IMR-90 (cell line): ENCODE measurements around the gene FMO2. TPM values are rescaled to one million over a fixed set of nuclear protein-coding genes. Genes with fewer than 3 reads are reported as not detected.

Experiments used
- ATAC-seq: fragments of 200-7000 bp; cut with Tn5 transposase; 2 replicates; pipeline ENCODE4 v1.9.1; 2020; ENCODE audit warnings: low read depth, mild to moderate bottlenecking, moderate library complexity
- BruUV-seq: library from RNA; stranded (reverse); fragments of 400-500 nt; replicated peaks from 2 replicates; lab custom pipeline; 2021; lab: Mats Ljungman, UMichigan
- CTCF ChIA-PET: fragments of 300-600 bp; formaldehyde crosslinking; extraction: SDS; loops from one replicate; lab custom pipeline; 2021; ENCODE audit warnings: antibody characterized with exemption; lab: Yijun Ruan, JAX
- POLR2A ChIA-PET: fragments of 300-600 bp; sonication (Branson Sonifier 250); formaldehyde crosslinking; loops from one replicate; lab custom pipeline; 2022; ENCODE audit warnings: antibody characterized with exemption; ENCODE audit not compliant: unreplicated experiment; lab: Charles Lee
- DNase-seq: peaks from one replicate; pipeline ENCODE4 v3.0.0; 2013
- H2AFZ ChIP-seq: replicated peaks from 2 replicates; pipeline ENCODE3; 2013; ENCODE audit warnings: low read length, mild to moderate bottlenecking; ENCODE audit not compliant: poor library complexity
- H2AK5ac ChIP-seq: 2 replicates; pipeline ENCODE4 v1.6.1; 2013; ENCODE audit warnings: low read depth, low read length, inconsistent platforms
- H2AK9ac ChIP-seq: replicated peaks from 2 replicates; pipeline ENCODE3; 2013; ENCODE audit warnings: mild to moderate bottlenecking, low read depth, low read length, moderate library complexity; ENCODE audit not compliant: poor library complexity
- H2BK120ac ChIP-seq: 2 replicates; pipeline ENCODE4 v1.6.1; 2013; ENCODE audit warnings: low read depth, low read length, inconsistent platforms
- H2BK15ac ChIP-seq: 3 replicates; pipeline ENCODE4 v1.6.1; 2013; ENCODE audit warnings: low read depth, low read length, inconsistent platforms
- H2BK20ac ChIP-seq: 2 replicates; pipeline ENCODE4 v1.6.1; 2013; ENCODE audit warnings: low read depth, mild to moderate bottlenecking, inconsistent platforms, low read length, moderate library complexity
- H2BK5ac ChIP-seq: 2 replicates; pipeline ENCODE4 v1.6.1; 2013; ENCODE audit warnings: mild to moderate bottlenecking, low read depth, low read length, inconsistent platforms; ENCODE audit not compliant: poor library complexity, severe bottlenecking
- H3K14ac ChIP-seq: replicated peaks from 2 replicates; pipeline ENCODE4 v1.6.1; 2013; ENCODE audit warnings: low read depth, low read length, inconsistent platforms
- H3K18ac ChIP-seq: 2 replicates; pipeline ENCODE4 v1.6.1; 2013; ENCODE audit warnings: low read depth, low read length, control low read depth
- H3K23ac ChIP-seq: 2 replicates; pipeline ENCODE4 v1.6.1; 2013; ENCODE audit warnings: low read depth, low read length, inconsistent platforms
- H3K27ac ChIP-seq: 2 replicates; pipeline ENCODE4 v1.5.1; 2013; ENCODE audit warnings: mild to moderate bottlenecking, control low read depth, low read length; ENCODE audit not compliant: insufficient read depth
- H3K27me3 ChIP-seq: 2 replicates; pipeline ENCODE4 v1.6.1; 2013; ENCODE audit warnings: low read length; ENCODE audit not compliant: control insufficient read depth, insufficient read depth
- H3K36me3 ChIP-seq: 2 replicates; pipeline ENCODE4 v1.6.1; 2013; ENCODE audit warnings: low read length, mixed read lengths; ENCODE audit not compliant: control insufficient read depth, insufficient read depth
- H3K4ac ChIP-seq: 2 replicates; pipeline ENCODE4 v1.6.1; 2013; ENCODE audit warnings: low read depth, low read length, inconsistent platforms
- H3K4me1 ChIP-seq: 2 replicates; pipeline ENCODE4 v1.6.1; 2013; ENCODE audit warnings: low read length, mixed read lengths; ENCODE audit not compliant: control insufficient read depth, insufficient read depth
- H3K4me2 ChIP-seq: 2 replicates; pipeline ENCODE4 v1.6.1; 2013; ENCODE audit warnings: low read depth, mild to moderate bottlenecking, control low read depth, low read length, moderate library complexity
- H3K4me3 ChIP-seq: 2 replicates; pipeline ENCODE4 v1.5.1; 2013; ENCODE audit warnings: low read depth, mild to moderate bottlenecking, control low read depth, low read length, moderate library complexity; ENCODE audit not compliant: insufficient read depth
- H3K56ac ChIP-seq: 2 replicates; pipeline ENCODE4 v1.6.1; 2013; ENCODE audit warnings: low read length, inconsistent platforms; ENCODE audit not compliant: insufficient read depth; ENCODE audit errors: extremely low read depth
- H3K79me1 ChIP-seq, 2 experiments: 2 replicates each; pipeline ENCODE4 v1.6.1; 2013; ENCODE audit warnings: low read length in 2 of 2, inconsistent platforms in 1 of 2, low read depth in 1 of 2
- H3K9ac ChIP-seq: 2 replicates; pipeline ENCODE4 v1.6.1; 2013; ENCODE audit warnings: low read depth, low read length, control low read depth
- H3K9me1 ChIP-seq: 2 replicates; pipeline ENCODE4 v1.6.1; 2013; ENCODE audit warnings: low read length, inconsistent platforms; ENCODE audit not compliant: insufficient read depth
- H3K9me3 ChIP-seq: 2 replicates; pipeline ENCODE4 v1.6.1; 2013; ENCODE audit warnings: low read length; ENCODE audit not compliant: control insufficient read depth, insufficient read depth
- H4K20me1 ChIP-seq: 2 replicates; pipeline ENCODE4 v1.6.1; 2013; ENCODE audit warnings: low read length, inconsistent platforms; ENCODE audit not compliant: insufficient read depth
- H4K5ac ChIP-seq: 2 replicates; pipeline ENCODE4 v1.6.1; 2013; ENCODE audit warnings: mild to moderate bottlenecking, low read depth, low read length, control low read depth
- H4K8ac ChIP-seq, 2 experiments: 2 replicates each; pipeline ENCODE4 v1.6.1; 2013; ENCODE audit warnings: low read depth in 2 of 2, low read length in 2 of 2, control low read depth in 1 of 2, inconsistent platforms in 1 of 2
- H4K91ac ChIP-seq: 2 replicates; pipeline ENCODE4 v1.6.1; 2013; ENCODE audit warnings: low read depth, low read length, inconsistent platforms; ENCODE audit not compliant: insufficient read depth
- BHLHE40 ChIP-seq: fragments of 150-350 bp; IDR thresholded peaks from 2 replicates; pipeline ENCODE4 v1.6.1; 2016; ENCODE audit warnings: mild to moderate bottlenecking, low read depth, low read length
- CEBPB ChIP-seq: IDR thresholded peaks from 2 replicates; pipeline ENCODE4 v1.6.1; 2012; ENCODE audit warnings: low read depth, low read length, improper control_type of control experiment
- CHD1 ChIP-seq: IDR thresholded peaks from 2 replicates; pipeline ENCODE4 v1.6.1; 2012; ENCODE audit warnings: low read depth, low read length, improper control_type of control experiment
- MAFK ChIP-seq: IDR thresholded peaks from 2 replicates; pipeline ENCODE4 v1.6.1; 2012; ENCODE audit warnings: low read depth, low read length, improper control_type of control experiment
- MAZ ChIP-seq: IDR thresholded peaks from 2 replicates; pipeline ENCODE4 v1.6.1; 2012; ENCODE audit warnings: low read depth, mild to moderate bottlenecking, low read length, improper control_type of control experiment, moderate library complexity, borderline replicate concordance
- MXI1 ChIP-seq: IDR thresholded peaks from 2 replicates; pipeline ENCODE4 v1.6.1; 2012; ENCODE audit warnings: low read depth, mild to moderate bottlenecking, low read length, moderate library complexity, borderline replicate concordance
- NFE2L2 ChIP-seq: fragments of 150-350 bp; IDR thresholded peaks from 2 replicates; pipeline ENCODE4 v1.6.1; 2016; ENCODE audit warnings: low read depth, mild to moderate bottlenecking, low read length
- POLR2A ChIP-seq: IDR thresholded peaks from 2 replicates; pipeline ENCODE4 v1.6.1; 2012; ENCODE audit warnings: mild to moderate bottlenecking, low read depth, low read length
- RAD21 ChIP-seq: IDR thresholded peaks from 2 replicates; pipeline ENCODE4 v1.6.1; 2012; ENCODE audit warnings: low read length, improper control_type of control experiment
- RCOR1 ChIP-seq: IDR thresholded peaks from 2 replicates; pipeline ENCODE4 v1.6.1; 2012; ENCODE audit warnings: mild to moderate bottlenecking, low read length, improper control_type of control experiment; ENCODE audit not compliant: insufficient replicate concordance
- RFX5 ChIP-seq: IDR thresholded peaks from 2 replicates; pipeline ENCODE4 v1.8.0; 2012; ENCODE audit warnings: low read depth, mild to moderate bottlenecking, low read length, moderate library complexity
- SMC3 ChIP-seq: fragments of 150-350 bp; IDR thresholded peaks from 2 replicates; pipeline ENCODE4 v1.6.1; 2016; ENCODE audit warnings: low read depth, mild to moderate bottlenecking, antibody characterized with exemption, low read length, moderate library complexity
- USF2 ChIP-seq: fragments of 150-350 bp; IDR thresholded peaks from 2 replicates; pipeline ENCODE4 v1.6.1; 2017; ENCODE audit warnings: mild to moderate bottlenecking, antibody characterized with exemption, low read length, low read depth
- WGBS, 2 experiments: methylation state at CpG; one replicate each; pipeline versions ENCODE4 v1.1.5 to v1.1.7; 2013; ENCODE audit warnings: missing lambda C conversion rate in 2 of 2; ENCODE audit not compliant: insufficient read length in 1 of 2; ENCODE audit errors: extremely low coverage in 2 of 2; 5-methylcytosine and 5-hydroxymethylcytosine counted together
- dilution Hi-C: fragments of 300-500 bp; cut with HindIII; formaldehyde crosslinking; loops from one replicate; pipeline ENCODE4 v1.14.3; 2018; ENCODE audit warnings: low sequenced_read_pairs; ENCODE audit not compliant: unreplicated experiment
- in situ Hi-C: fragments of 300-500 bp; cut with MboI; formaldehyde crosslinking; loops from 3 replicates; pipeline ENCODE4 v1.14.3; 2019; ENCODE audit warnings: low sequenced_read_pairs, inconsistent platforms, mixed read lengths
- intact Hi-C: fragments of 100-400 bp; cut with micrococcal nuclease; formaldehyde crosslinking; loops from 2 replicates; pipeline ENCODE4 v1.10.0; 2022
- polyA plus RNA-seq, 3 experiments: library from polyadenylated mRNA; depleted of rRNA; stranded (reverse); fragments of >200 nt; gene quantifications; 2 replicates each; pipeline ENCODE4 v1.2.3, GENCODE V29; 2012; ENCODE audit warnings: low replicate concordance in 1 of 3
- total RNA-seq: library from RNA; depleted of rRNA; stranded (reverse); fragments of >200 nt; gene quantifications from 2 replicates; pipeline ENCODE4 v1.2.3, GENCODE V29; 2012
- TF ChIP-seq, protein P1 (sequence below): fragments of 150-350 bp; IDR thresholded peaks from 2 replicates; pipeline ENCODE4 v1.6.1; 2016; ENCODE audit warnings: low read depth, mild to moderate bottlenecking, low read length, moderate library complexity, borderline replicate concordance

The FMO2 gene
- total and polyA plus RNA-seq, 2 of the 4 experiments (the other 2 are of a cell fraction), result under 0.01 to 0.05 TPM

- no peaks in the 10 kb centered on the region for H3K9me3 ChIP-seq
- H3K4ac ChIP-seq, result no peak overlapping the region
- H3K56ac ChIP-seq, result no peak overlapping the region
- H3K14ac ChIP-seq, result no peak overlapping the region
- no peak overlapping the region for H3K23ac ChIP-seq
- H4K8ac ChIP-seq, result no peak overlapping the region
- TF ChIP-seq CEBPB (no peak), RFX5 (no peak), RCOR1 (no peak), RAD21 (no peak), BHLHE40 (no peak), CHD1 (no peak), MAZ (no peak), MXI1 (no peak), USF2 (no peak), POLR2A (no peak), NFE2L2 (no peak), MAFK (no peak), SMC3 (no peak)
- TF ChIP-seq, protein P1, sequence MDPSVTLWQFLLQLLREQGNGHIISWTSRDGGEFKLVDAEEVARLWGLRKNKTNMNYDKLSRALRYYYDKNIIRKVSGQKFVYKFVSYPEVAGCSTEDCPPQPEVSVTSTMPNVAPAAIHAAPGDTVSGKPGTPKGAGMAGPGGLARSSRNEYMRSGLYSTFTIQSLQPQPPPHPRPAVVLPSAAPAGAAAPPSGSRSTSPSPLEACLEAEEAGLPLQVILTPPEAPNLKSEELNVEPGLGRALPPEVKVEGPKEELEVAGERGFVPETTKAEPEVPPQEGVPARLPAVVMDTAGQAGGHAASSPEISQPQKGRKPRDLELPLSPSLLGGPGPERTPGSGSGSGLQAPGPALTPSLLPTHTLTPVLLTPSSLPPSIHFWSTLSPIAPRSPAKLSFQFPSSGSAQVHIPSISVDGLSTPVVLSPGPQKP, result no peak
- H4K91ac ChIP-seq, result no peak overlapping the region
- no peak overlapping the region for H3K18ac ChIP-seq
- no peak overlapping the region for H3K27ac ChIP-seq
- 46% methylated on average over 1 of the region's 3 CpGs; no CpG with 5 or more reads in 1 of the 2 experiments for WGBS, 2 experiments
- H2BK120ac ChIP-seq, result no peak overlapping the region
- BruUV-seq, result no TSS peak
- POLR2A ChIA-PET, result no interaction called here
- no peak overlapping the region for H2BK15ac ChIP-seq
- H3K4me1 ChIP-seq, result no peaks in the 10 kb centered on the region
- H3K27me3 ChIP-seq, result no peaks in the 10 kb centered on the region
- H4K5ac ChIP-seq, result no peak overlapping the region
- in situ Hi-C loops, result no loop called here
- DNase-seq (no peak), ATAC-seq (no peak)
- H2AK5ac ChIP-seq, result no peak overlapping the region
- no peak overlapping the region for H2AK9ac ChIP-seq
- no peaks in the 10 kb centered on the region for H3K79me1 ChIP-seq
- no peak overlapping the region for H3K9ac ChIP-seq
- intact Hi-C loops, result no loop called here
- H3K4me2 ChIP-seq, result no peak overlapping the region
- no peaks in the 10 kb centered on the region for H4K20me1 ChIP-seq
- H3K4me3 ChIP-seq, result no peak overlapping the region
- CTCF ChIA-PET, result interaction anchor here (0.5 to 0.8 kb wide), 2 partner anchors 14 to 19 kb away, joined by 3 to 4 read pairs; no protein-coding TSS in a partner anchor
- no peaks in the 10 kb centered on the region for H3K36me3 ChIP-seq
- H2BK5ac ChIP-seq, result no peak overlapping the region
- H2BK20ac ChIP-seq, result no peak overlapping the region
- H3K9me1 ChIP-seq, result no peaks in the 10 kb centered on the region
- H2AFZ ChIP-seq, result no peak overlapping the region
- dilution Hi-C loops, result no loop called here
Measured at GRCh38 chr1:171206204-171206977, 21.3 kb downstream of the FMO2 start.
